ENCODE measurements around the gene PPP4C.
"Not testable (repeated sequence)": the region's sequence is repeated elsewhere in the genome, so short reads cannot be mapped to it uniquely, and the experiment has no call there.

The PPP4C gene

DNA sequence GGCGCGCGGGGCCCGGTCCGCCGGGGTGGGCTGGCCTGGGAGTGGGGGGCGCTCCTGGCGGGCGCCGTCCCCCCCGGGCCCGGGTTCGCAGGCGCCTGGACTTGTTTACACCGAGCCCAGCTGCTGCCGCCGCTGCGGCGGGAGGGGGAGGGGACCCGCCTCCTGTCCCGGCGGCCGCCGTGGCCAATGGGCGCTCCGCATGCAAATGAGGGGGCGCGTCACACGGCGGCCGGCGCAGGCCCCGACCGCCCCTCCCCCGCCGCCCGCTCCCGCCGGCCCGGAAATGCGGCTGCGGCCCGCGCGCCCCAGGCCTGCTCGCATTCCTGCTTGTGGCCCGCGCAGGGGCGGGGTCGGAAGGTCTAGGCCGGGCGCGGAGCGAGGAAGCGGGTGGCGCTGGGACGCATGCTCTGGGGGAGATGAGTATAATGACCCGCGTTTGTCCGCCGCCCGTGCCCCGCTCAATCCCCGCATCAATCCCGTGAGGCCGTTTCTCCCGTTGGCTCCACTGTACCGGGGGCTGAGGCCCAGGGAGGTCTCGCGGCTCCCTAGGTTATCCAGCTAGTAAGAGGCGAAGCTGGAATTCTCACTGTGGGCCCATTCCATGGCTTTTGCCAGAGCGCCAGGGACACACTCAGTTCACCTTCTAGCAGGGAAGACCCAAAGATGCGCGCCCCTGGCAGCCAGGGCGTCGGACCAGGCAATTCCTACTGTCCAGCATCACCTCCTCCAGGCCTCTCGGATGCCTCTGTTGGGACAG lies 20.5 kb downstream of the PPP4C start, which contains the start of gene YPEL3:
TSS of gene YPEL3 (minus strand) at position 109 of the 757 bp plus-strand sequence. CDS start 731 bp downstream, outside the sequence.
- peak; percentile 69 to 80 for DNase-seq (ENCODE audit: low read depth in 2 of 2, low spot score in 1 of 2)

DNA sequence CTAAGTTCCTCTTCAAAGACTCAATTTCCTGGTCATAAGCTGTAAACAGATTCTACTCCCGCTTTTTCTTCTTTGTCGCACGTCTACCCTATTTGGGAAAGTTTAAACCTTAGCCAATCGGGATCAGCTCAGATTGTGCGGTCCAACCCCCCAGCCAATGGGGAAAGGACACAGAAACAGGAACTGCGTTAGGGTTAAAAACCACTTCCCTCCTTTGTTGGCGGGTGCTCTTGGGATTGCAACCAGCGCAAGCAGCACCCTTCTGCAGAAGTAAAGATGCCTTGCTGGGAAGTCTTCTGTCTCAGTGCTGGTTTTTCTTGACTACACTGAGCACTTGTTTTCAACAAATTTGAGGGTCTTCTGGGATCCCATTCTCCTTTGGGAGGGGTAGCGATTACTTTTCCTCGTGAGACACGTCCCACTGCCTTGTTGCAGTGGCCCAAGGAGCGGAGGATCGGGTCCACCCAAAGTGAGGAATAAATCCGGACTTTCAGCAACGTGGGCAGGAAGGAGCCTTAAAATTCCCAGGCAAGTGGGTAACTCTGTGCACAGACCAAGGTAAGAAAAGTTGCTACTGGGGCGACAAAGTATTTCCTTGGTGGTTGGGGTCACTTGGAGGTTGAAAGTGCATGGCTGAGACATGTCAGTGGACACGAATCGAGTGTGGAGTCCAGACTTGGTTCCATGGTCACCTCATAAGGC lies 21.2 kb downstream of the PPP4C start:
- no peak for DNase-seq (ENCODE audit: low read depth in 2 of 2, low spot score in 1 of 2)

DNA sequence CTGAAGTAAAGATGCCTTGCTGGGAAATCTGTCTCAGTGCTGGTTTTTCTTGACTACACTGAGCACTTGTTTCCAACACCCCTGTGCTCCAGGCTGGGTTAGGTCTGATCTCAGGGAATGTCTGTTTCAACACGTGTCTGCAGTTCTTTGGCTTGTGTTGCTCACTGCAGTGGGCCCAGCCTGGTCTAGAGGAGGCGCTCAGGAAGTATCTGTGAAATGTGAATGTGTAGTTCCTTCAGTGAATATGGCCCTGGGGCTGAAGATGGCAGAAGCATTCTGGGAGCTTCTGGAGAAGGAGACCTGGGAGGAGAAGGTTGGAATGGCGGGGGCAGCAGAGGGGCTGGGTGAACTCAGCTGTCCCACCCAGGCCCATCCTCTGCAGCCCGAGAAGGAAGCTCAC lies 28.3 kb downstream of the PPP4C start:
- DNase-seq (ENCODE audit: low read depth in 2 of 2, low spot score in 1 of 2): no peak

DNA sequence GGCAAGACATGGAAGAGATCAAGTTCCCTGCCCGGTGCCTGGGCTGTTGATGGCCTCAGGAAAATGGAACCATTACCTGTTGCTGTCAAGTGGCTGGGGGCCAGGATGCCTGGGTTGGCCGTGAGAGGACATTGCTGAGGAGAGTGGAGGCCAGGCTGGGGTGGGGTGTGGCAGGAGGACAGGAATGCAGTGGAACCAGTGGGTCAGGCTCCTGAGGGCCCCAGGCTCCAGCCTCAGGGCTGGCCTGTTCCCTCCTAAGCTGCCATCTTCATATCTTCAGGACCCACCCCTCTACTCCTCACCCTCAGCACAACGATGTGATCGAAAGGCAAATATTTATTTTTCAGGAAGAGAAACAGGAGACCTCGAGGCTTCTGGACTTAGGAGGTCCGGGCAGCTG lies 28.7 kb downstream of the PPP4C start:
- DNase-seq (ENCODE audit: low read depth in 2 of 2, low spot score in 1 of 2): no peak

DNA sequence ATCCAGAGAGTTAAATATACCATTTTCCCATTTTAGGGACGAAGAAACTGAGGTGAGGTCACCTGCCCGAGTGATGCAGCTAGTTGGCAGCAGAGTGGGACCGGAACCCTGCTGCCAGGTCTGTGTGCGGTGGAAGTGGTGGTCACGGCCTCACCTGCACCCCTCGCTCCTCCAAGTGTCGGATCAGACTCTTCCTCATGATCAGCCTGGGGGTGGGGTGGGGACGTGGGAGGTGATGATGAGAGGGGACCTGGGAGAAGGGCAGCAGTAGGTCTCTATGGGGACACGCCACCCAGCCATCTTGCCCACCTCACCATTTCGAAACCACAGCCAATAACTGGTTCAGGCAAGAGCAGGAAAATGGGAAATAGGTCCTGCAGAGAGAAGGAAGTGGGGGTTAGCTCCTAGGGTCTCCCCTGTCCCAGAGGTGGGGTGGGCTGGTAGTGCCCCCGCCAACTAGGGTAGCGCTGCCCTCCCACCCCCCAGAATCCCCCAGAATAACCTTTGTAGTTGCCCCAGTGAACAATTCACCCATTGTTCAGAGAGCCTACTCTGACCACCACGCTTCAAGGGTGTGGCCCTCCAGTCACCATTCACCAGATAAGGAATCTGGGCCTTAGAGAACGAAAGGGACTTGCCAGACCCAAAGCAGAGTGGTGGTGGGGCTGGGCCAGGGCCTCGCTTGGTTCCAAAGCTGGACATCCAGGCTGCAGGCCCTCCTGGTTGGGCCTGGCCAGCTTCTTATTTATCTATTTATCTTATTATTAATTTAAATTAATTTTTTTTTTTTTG lies 32.5 kb downstream of the PPP4C start:
- DNase-seq (ENCODE audit: low read depth in 2 of 2, low spot score in 1 of 2): no peak

DNA sequence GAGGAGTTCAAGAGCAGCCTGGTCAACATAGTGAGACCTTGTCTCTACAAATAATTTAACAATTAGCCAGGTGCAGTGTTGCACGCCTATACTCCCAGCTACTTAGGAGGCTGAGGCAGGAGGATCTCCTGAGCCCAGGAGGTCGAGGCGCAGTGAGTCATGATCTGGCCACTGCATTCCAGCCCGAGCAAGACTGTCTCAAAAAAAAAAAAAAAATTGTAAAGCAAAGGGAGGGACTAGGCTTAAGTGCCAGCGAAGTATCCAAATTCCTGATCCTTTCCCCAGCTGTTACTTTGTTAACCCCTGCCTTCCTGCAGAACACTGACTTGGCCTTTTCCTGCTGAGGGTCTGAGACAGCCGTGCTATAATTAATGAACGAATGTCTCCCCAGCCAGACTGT lies 34.9 kb downstream of the PPP4C start:
- DNase-seq (ENCODE audit: low read depth in 2 of 2, low spot score in 1 of 2): no peak

DNA sequence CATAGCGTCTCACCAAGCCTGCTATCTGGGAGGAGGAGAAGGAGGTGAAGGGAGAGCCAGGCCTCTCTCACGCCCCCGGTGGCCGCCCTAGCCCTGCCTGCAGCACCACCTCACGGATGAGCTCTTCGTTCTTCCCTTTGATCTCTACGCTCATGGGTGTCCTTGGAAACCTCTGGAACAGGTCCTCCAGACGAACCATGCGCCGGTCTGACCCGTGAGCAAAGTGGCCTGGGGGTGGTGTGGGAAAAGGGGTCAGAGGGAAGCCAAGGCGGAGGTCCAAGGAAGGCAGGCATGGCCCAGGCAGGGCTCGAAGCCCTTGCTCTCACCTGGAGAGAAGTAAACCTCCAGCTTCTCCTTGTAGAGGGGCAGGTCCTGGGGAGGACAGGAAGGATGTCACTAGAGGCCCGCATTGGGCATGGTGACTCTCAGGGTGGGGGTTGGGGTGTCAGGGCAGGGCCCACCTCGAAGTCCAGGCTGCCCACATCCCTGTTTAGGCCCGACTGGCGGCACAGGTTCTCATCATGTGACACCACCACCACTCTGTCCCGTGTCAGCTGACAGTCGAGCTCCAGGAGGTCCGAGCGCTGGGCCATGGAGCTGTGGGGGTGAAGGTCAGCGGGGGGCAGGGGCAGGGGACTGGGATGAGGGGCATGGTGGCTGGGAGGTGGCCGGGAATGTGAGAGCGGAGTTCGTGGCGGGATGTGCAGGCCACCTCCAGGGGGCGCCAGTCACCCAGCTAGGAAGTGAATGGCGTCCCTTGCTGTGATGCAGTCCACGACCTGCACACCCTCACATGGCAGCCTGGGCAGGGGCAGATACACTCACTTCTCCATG lies 36.6 kb downstream of the PPP4C start:
- DNase-seq (ENCODE audit: low read depth in 2 of 2, low spot score in 1 of 2): peak in 1 of 2 donors; percentile 31

DNA sequence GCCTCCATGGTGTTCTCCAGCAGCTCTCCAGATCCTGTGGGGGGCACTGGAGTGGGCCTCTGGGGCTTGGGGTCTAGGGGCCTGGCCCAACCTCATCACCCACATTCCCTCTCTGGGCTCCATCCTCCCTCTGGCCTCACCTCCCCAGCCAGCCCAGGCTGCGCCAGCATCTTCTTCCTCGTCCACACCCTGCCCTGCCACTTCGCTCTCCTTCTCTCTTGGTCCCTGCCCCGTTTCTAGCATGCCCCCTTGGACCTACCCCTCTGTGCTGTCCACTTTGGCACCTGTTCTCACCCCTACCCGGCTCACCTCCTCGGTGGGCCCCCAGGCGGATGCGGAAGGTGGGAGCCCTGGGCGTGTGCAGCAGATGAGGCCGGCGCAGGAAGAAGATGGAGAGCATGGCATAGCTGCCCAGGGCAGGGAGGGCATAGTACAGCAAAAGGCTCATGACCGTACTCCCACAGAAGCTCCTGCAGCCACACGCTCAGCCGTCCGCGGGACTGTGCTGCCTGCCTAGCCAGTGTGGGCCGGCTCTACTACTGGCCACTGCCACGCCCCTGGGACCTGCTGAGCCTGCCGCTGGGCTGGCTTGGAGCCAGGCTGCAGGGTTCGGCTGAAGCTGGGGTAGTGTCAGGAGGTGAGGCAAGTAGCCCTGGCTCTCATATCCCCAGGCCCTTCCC lies 37.4 kb downstream of the PPP4C start, which contains the start of gene GDPD3:
TSS of gene GDPD3 (minus strand) at position 507 of the 680 bp plus-strand sequence. CDS start at position 448, 59 bp downstream.
- no peak for DNase-seq (ENCODE audit: low read depth in 2 of 2, low spot score in 1 of 2)

DNA sequence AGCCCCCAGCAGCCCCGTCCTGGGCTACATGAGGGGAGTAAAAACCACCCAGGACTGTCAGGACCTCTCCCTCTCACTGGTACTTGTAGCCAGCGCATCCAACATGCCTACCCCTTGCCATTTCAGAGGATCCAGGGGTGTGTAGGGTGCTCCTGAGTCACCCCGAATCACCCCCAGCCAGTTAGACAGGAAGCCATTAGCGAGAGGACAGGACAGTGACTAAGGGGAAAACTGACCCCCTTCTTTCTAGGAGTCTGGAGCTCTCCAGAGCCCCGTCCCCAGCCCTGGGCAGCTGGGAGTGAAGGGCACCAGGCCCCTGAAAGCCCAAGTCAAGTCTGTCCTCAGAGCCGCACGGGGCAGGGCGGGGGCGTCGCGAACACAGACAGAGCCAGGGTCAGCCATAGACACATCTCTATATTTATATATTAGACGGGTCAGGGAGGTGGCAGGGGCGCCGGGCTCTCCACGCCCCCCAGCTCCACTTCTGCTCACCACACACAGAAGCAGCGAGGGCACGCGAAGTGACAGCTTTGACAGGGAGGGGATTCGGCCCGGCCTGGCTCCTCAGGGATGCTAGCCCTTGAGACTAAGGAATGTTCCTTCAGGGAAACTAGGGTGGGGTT lies 38.0 kb downstream of the PPP4C start:
- no peak for DNase-seq (ENCODE audit: low read depth in 2 of 2, low spot score in 1 of 2)

DNA sequence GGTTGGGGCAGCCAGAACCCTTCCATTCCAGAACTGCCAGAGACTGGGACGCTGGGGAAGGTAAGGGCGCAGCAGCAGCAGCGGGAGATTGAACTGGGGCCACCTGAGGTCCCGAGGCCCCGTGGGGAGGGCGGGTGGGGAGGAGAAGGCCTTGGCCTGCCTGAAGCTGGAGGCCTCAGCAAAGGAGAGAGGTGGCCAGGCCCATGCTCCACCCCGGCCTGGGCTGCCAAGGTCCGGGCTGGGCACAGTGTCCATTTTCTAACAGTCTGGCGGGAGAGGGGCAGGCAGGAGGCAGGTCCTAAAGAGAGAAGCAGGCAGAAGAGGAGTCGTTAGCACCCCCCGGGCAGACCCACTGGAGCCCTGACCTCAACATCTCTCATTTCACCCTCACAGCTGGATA lies 38.6 kb downstream of the PPP4C start:
- DNase-seq (ENCODE audit: low read depth in 2 of 2, low spot score in 1 of 2): no peak

DNA sequence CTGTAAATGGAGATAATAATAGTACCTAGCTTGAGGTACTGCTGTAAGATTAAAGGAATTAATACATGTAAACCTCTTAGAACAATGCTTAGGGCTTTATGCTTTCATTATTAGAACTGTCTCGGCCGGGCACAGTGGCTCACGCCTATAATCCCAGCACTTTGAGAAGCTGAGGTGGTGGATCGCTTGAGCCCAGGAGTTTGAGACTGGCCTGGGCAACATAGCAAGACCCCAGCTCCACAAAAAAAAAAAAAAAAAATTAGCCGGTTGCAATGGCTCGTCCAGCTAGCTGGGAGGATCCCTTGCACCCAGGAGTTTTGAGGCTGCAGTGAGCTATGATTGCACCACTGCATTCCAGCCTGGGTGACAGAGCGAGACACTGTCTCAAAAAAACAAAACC lies 39.0 kb downstream of the PPP4C start:
- DNase-seq (ENCODE audit: low read depth in 2 of 2, low spot score in 1 of 2): not testable (repeated sequence)

DNA sequence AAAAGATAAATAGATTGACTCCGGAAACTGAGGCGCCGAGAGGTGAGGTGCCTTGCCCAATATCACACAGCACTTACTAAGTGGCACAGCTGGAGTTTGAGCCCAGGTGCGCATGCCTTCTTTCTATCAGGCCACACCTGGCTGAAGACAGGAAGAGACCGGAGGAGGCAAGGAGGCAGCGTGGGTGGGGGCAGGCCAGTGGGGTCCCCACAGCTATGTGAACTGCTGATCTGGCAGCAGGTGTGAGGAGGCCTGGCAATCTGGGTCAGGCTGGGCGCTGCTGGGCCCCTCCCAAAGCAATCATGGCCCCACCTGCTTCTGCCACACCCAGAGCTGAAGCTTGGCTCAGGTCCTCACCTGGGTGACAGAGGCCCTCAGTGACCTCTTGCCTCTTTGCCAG lies 39.4 kb downstream of the PPP4C start:
- no peak for DNase-seq (ENCODE audit: low read depth in 2 of 2, low spot score in 1 of 2)

DNA sequence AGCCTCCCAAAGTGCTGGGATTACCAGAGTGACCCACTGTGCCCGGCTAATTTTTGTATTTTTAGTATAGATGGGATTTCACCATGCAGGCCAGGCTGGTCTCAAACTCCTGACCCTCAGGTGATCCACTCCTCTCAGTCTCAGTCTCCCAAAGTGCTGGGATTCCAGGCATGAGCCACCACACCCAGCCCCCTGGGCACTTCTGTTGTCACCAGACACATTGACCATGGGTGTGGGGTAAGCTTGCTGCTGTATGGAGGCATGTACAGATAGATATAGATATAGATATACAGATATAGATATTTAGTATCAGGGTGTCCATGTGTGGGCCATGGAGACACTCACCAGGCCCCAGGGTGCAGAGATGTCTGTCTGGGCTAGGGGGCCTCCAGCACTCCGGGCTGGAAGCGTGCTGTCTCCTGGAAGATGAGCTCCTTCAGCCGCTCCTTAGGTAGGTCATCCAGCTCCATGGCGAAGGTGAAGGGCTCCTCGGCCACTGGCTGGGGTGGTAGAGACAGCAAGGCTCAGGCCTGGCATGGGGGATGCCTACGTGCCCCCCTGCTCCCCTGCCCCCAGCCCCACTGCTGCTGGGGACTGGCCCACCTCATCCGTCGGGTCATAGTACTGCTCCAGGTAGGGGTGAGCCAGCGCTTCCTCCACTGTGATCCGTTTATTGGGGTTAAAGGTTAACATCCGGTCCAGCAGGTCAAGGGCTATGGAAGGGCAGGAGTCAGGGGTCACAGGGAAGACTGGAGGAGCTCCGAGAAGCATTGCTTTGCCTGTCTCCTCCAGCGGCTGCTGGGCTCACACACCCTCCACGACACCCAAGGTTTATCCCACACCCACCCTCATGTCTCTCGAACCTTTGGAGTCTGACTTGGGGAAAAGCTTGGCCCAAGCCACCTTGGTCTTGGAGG lies 40.8 kb downstream of the PPP4C start:
- DNase-seq (ENCODE audit: low read depth in 2 of 2, low spot score in 1 of 2): no peak

DNA sequence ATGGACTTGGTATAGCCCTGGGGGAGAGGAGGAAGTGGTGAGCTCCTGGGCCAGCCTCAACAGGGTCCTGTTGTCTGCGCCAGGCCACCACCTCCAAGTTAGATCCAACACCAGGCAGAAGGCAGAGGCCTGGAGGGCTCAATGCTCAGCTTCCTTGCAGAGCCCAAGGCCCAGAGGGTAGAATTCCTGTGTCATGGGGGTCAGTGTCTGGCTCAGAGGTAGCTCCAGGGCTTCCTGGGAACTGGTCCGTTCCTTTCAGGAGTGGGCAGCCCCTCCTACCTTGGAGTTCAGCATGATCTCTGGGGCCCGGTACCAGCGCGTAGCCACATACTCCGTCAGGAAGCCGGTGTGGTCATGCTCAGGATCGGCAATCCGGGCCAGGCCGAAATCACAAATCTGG lies 42.0 kb downstream of the PPP4C start:
- DNase-seq (ENCODE audit: low read depth in 2 of 2, low spot score in 1 of 2): no peak

DNA sequence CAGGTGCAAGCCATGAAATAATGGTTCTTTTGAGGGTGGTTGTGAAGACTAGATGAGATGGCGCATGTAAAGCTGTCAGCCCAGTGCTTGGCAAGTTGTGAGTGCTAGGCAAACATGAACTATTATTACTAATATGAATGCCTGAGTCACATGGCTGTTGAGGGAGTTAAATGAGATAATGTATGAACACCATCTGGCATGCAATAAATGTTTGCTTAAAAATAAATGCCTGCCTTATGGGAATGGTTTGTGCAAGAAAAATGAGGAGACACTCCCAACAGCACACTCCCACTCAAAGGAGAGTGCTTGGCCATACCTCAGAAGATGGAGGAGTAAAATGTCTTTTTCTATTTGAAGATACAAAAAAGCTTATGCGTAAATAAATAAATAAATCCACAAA lies 43.6 kb downstream of the PPP4C start:
- DNase-seq (ENCODE audit: low read depth in 2 of 2, low spot score in 1 of 2): no peak

DNA sequence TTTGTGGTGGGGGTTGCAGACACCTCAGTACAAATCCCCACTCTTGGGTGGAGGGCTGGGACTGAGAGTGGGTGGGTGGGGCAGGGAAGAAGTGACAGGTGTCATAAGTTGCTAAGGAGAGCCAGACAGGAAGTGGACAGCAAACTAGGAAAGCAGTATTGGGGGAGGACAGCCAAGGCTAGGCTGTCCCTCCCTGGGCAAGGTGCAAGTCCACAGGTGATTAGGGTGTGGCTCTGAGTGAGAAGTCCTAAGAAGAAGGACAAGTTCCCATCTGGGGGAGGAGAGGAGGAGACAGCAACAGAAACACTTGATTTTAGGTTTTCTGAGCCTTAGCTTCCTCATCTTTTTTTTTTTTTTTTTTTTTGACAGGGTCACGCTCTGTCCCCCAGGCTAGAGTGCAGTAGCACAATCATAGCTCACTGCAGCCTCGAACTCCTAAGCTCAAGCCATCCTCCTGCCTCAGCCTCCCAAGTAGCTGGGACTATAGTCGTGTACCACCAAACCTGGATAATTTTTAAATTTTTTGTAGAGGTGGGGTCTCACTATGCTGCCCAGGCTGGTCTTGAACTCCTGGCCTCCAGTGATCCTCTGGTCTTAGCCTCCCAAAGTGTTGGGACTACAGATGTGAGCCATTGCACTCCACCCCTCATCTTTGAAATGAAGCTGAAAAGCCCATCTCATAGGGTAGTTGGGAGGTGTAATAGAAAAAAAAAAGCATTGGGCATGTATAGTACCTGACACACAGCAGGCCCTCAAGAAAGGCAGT lies 44.7 kb downstream of the PPP4C start:
- no peak for DNase-seq (ENCODE audit: low read depth in 2 of 2, low spot score in 1 of 2)

DNA sequence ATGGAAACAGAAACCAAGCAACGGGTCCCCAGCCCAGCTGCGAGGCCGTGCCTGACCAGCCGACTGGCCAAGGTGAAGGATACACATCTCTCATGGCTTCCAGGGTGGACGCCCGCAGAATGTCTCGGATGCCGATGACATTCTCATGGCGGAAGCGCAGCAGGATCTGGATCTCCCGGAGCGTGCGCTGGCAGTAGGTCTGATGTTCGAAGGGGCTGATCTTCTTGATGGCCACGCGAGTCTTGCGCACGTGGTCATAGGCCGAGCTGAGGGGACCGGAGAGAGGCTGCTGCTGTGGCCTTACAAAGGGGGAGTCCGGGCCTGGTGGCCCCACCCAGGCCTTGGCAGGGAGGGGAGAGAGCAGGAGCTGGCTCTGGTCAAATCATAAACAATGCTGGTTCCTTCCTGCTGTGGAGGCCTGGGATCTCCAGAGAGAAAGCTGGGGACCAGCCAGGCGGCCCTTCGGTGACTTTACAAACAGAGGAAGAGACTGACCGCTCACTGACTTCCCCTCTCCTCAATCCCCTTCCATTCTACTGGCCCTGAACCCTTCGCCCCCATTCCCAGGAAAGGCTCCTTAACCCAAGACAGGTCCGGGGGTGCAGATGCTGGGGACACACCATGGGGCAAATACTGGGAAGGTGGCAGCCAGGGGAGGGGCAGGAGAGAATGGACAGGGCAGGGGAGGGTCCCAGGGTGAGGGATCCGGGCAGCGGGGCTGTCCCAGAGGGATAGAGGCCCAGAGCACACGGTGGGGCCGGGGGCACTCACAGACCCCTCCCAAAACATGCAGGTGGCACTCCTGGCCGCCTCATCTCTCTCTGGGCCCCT lies 46.2 kb downstream of the PPP4C start:
- DNase-seq (ENCODE audit: low read depth in 2 of 2, low spot score in 1 of 2): no peak
